K562 (cell line): ENCODE results near the gene CKMT1A. TPM values are rescaled to one million over a fixed set of nuclear protein-coding genes. Genes with fewer than 3 reads are reported as not detected.
A peak's percentile ranks its signal among the peaks of the same experiment; 100 is the strongest.

ENCODE experiments used
- BHLHE40 ChIP-seq: IDR thresholded peaks from 2 replicates; pipeline ENCODE4 v1.6.1; 2011; ENCODE audit warnings: low read length, improper control_type of control experiment
- CHD1 ChIP-seq: fragments of 200-600 bp; sonication (generic); IDR thresholded peaks from one replicate; pipeline ENCODE4 v1.6.1; 2012; ENCODE audit warnings: mild to moderate bottlenecking, moderate library complexity, low read length, inconsistent platforms
- CTBP1 ChIP-seq: fragments of 450-650 bp; IDR thresholded peaks from 2 replicates; pipeline ENCODE4 v1.6.1; 2016; ENCODE audit warnings: borderline replicate concordance
- EP400 ChIP-seq: fragments of 450-650 bp; IDR thresholded peaks from 2 replicates; pipeline ENCODE4 v1.6.1; 2017; ENCODE audit warnings: antibody characterized with exemption, mild to moderate bottlenecking, moderate library complexity
- FIP1L1 ChIP-seq: fragments of 200-400 bp; formaldehyde crosslinking; IDR thresholded peaks from 2 replicates; pipeline ENCODE4 v1.6.1; 2018; ENCODE audit warnings: mild to moderate bottlenecking, low read depth, low read length; ENCODE audit not compliant: poor library complexity, severe bottlenecking
- FOS ChIP-seq: IDR thresholded peaks from 3 replicates; pipeline ENCODE4 v1.6.1; 2011; ENCODE audit not compliant: insufficient read length; ENCODE audit errors: extremely low read depth
- HMGXB4 ChIP-seq: sonication (generic); formaldehyde crosslinking; IDR thresholded peaks from 2 replicates; pipeline ENCODE4 v1.8.1; 2023; ENCODE audit warnings: mild to moderate bottlenecking, missing genetic modification reagents
- HNRNPL ChIP-seq: fragments of 200-400 bp; formaldehyde crosslinking; IDR thresholded peaks from 2 replicates; pipeline ENCODE4 v1.6.1; 2017; ENCODE audit warnings: low read depth, mild to moderate bottlenecking, low read length
- NEUROD1 ChIP-seq: fragments of 150-350 bp; IDR thresholded peaks from 2 replicates; pipeline ENCODE4 v1.6.1; 2014; ENCODE audit warnings: borderline replicate concordance, low read length, low read depth; ENCODE audit not compliant: partially characterized antibody
- POLR2A ChIP-seq: fragments of 450-650 bp; conservative IDR thresholded peaks from 2 replicates; pipeline ENCODE4 v1.6.1; 2016
- SIN3B ChIP-seq: fragments of 450-650 bp; IDR thresholded peaks from 2 replicates; pipeline ENCODE4 v1.6.1; 2017; ENCODE audit warnings: low read depth, mild to moderate bottlenecking, moderate library complexity
- U2AF1 ChIP-seq: fragments of 200-400 bp; formaldehyde crosslinking; optimal IDR thresholded peaks from 2 replicates; pipeline ENCODE3; 2017; ENCODE audit warnings: mild to moderate bottlenecking, low read depth, low read length, moderate library complexity
- ZBTB12 ChIP-seq: fragments of 250-450 bp; sonication (Bioruptor Pico); IDR thresholded peaks from 2 replicates; pipeline ENCODE4 v1.4.0; 2020
- ZNF263 ChIP-seq: sonication (generic); formaldehyde crosslinking; IDR thresholded peaks from 2 replicates; pipeline ENCODE4 v1.8.0; 2022; ENCODE audit warnings: mild to moderate bottlenecking, missing genetic modification reagents, borderline replicate concordance
- ZNF511 ChIP-seq: sonication (generic); formaldehyde crosslinking; IDR thresholded peaks from 2 replicates; pipeline ENCODE4 v1.8.0; 2022; ENCODE audit warnings: mild to moderate bottlenecking, missing genetic modification reagents
- polyA plus RNA-seq, 8 experiments: library from polyadenylated mRNA; depleted of rRNA in 4 of 8; stranded (reverse) in 5 of 8; unstranded in 3 of 8; fragments of >200 nt; fragmentation: Nextera tagmentation in 2 of 8; fragmentation: Illumina TruSeq in 1 of 8; extraction: Ambion mirVana in 2 of 8; extraction: Trizol in 1 of 8; gene quantifications; 2 replicates each; pipeline versions ENCODE4 v1.2.1 to v1.2.3, GENCODE V29; 2011 to 2014; ENCODE audit warnings: inconsistent platforms in 1 of 8, missing spikeins in 1 of 8
- total RNA-seq, 7 experiments: library from RNA; depleted of rRNA in 6 of 7; stranded (reverse); fragments of >200 nt in 6 of 7; fragmentation: Illumina TruSeq in 2 of 7; extraction: Trizol in 2 of 7; gene quantifications; 2 replicates each; pipeline versions ENCODE4 v1.2.1 to v1.2.3, GENCODE V29; 2011 to 2021; ENCODE audit warnings: low replicate concordance in 1 of 7
- TF ChIP-seq, protein P1 (sequence below): sonication (generic); formaldehyde crosslinking; IDR thresholded peaks from 2 replicates; pipeline ENCODE4 v1.8.1; 2023; ENCODE audit warnings: mild to moderate bottlenecking, missing genetic modification reagents
- TF ChIP-seq, protein P2 (sequence below): fragments of 250-450 bp; sonication (Bioruptor Pico); IDR thresholded peaks from 2 replicates; pipeline ENCODE4 v1.9.0; 2021; ENCODE audit warnings: mild to moderate bottlenecking
- TF ChIP-seq, protein P3 (sequence below): fragments of 200-800 bp; sonication (Bioruptor generic); IDR thresholded peaks from 2 replicates; pipeline ENCODE4 v1.6.1; 2017; ENCODE audit warnings: missing genetic modification characterization, missing compliant biosample characterization

Gene CKMT1A
- total and polyA plus RNA-seq, 9 of the 15 experiments (the other 6 are each of a cell fraction or from before 2014, with no cell fraction given): 3.6 to 13.5 (median 7.7) TPM

DNA sequence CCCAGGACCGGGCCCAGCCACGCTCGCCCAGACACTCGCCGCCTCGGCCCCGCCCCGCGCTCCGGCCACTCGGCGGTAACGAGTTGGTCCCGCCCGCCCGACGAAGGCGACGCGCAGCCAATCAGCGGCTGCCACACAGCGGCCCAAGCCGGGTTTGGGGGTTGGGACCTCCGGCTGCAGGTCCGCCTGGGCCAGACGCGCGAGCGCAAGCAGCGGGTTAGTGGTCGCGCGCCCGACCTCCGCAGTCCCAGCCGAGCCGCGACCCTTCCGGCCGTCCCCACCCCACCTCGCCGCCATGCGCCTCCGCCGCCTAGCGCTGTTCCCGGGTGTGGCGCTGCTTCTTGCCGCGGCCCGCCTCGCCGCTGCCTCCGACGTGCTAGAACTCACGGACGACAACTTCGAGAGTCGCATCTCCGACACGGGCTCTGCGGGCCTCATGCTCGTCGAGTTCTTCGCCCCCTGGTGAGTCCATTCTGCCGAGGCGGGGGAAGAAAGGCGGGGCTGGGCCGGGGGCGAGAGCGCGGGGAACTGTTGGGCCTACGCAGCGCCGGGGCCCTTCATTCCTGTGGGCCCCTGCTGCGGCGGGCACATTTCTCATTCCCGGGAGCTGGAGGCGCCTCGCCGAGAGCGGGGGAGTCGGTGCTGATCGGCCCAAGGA is 52.7 kb downstream of the CKMT1A start, which contains the start of gene PDIA3 (continued):
- TF ChIP-seq HMGXB4: peak; percentile 69
- TF ChIP-seq FIP1L1: peak; percentile 90
- TF ChIP-seq BHLHE40: 0 out of 2 replicates have a peak, but pooled peaks have one; percentile 5
- peak; percentile 79 for TF ChIP-seq HNRNPL
- 0 out of 2 replicates have a peak, but pooled peaks have one; percentile 47 for TF ChIP-seq SIN3B
- TF ChIP-seq U2AF1: peak; percentile 67
- peak; percentile 36; the same call in 1 of the 2 replicates for TF ChIP-seq CTBP1
- TF ChIP-seq POLR2A: peak; percentile 92
- TF ChIP-seq FOS: peak; percentile 6
- peak; percentile 91 for TF ChIP-seq EP400
- TF ChIP-seq ZNF511 (CRISPR knock-in tag): peak; percentile 65; the same call in 1 of the 2 replicates
- TF ChIP-seq CHD1: peak; percentile 25
- peak; percentile 63; the same call in 1 of the 2 replicates for TF ChIP-seq ZNF263
- TF ChIP-seq, protein P1, sequence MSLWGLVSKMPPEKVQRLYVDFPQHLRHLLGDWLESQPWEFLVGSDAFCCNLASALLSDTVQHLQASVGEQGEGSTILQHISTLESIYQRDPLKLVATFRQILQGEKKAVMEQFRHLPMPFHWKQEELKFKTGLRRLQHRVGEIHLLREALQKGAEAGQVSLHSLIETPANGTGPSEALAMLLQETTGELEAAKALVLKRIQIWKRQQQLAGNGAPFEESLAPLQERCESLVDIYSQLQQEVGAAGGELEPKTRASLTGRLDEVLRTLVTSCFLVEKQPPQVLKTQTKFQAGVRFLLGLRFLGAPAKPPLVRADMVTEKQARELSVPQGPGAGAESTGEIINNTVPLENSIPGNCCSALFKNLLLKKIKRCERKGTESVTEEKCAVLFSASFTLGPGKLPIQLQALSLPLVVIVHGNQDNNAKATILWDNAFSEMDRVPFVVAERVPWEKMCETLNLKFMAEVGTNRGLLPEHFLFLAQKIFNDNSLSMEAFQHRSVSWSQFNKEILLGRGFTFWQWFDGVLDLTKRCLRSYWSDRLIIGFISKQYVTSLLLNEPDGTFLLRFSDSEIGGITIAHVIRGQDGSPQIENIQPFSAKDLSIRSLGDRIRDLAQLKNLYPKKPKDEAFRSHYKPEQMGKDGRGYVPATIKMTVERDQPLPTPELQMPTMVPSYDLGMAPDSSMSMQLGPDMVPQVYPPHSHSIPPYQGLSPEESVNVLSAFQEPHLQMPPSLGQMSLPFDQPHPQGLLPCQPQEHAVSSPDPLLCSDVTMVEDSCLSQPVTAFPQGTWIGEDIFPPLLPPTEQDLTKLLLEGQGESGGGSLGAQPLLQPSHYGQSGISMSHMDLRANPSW (CRISPR knock-in tag): peak; percentile 76; the same call in 1 of the 2 replicates
- TF ChIP-seq, protein P2, sequence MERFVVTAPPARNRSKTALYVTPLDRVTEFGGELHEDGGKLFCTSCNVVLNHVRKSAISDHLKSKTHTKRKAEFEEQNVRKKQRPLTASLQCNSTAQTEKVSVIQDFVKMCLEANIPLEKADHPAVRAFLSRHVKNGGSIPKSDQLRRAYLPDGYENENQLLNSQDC (CRISPR knock-in tag): 0 out of 2 replicates have a peak, but pooled peaks have one; percentile 29
- peak; percentile 42 for TF ChIP-seq NEUROD1
- 0 out of 2 replicates have a peak, but pooled peaks have one; percentile 33 for TF ChIP-seq ZBTB12 (CRISPR knock-in tag)
- TF ChIP-seq, protein P3, sequence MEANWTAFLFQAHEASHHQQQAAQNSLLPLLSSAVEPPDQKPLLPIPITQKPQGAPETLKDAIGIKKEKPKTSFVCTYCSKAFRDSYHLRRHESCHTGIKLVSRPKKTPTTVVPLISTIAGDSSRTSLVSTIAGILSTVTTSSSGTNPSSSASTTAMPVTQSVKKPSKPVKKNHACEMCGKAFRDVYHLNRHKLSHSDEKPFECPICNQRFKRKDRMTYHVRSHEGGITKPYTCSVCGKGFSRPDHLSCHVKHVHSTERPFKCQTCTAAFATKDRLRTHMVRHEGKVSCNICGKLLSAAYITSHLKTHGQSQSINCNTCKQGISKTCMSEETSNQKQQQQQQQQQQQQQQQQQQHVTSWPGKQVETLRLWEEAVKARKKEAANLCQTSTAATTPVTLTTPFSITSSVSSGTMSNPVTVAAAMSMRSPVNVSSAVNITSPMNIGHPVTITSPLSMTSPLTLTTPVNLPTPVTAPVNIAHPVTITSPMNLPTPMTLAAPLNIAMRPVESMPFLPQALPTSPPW: peak; percentile 71
